CD14-positive monocyte (primary cell): ENCODE measurements around the gene TRAF6. TPM values are rescaled to one million over a fixed set of nuclear protein-coding genes. Genes with fewer than 3 reads are reported as not detected.

ENCODE experiments used
- DNase-seq, 3 donors: peaks; one replicate each; pipeline ENCODE4 v3.0.0-alpha.2; 2011 to 2022
- H2AFZ ChIP-seq: 2 replicates; pipeline ENCODE4 v1.6.0; 2012; ENCODE audit warnings: mild to moderate bottlenecking, low read depth, low read length, inconsistent platforms; ENCODE audit not compliant: insufficient read depth, poor library complexity, severe bottlenecking
- H3K27ac ChIP-seq, 2 donors: 1 replicate in 1 of 2; 2 replicates in 1 of 2; pipeline ENCODE4 v1.5.1; 2012 to 2013; ENCODE audit warnings: low read length in 2 of 2, control low read depth in 1 of 2, inconsistent platforms in 1 of 2, low read depth in 1 of 2, mild to moderate bottlenecking in 1 of 2
- H3K27me3 ChIP-seq, 2 donors: one replicate each; pipeline versions ENCODE4 v1.6.0 to v1.6.1; 2011 to 2013; ENCODE audit warnings: low read length in 2 of 2; ENCODE audit not compliant: control insufficient read depth in 2 of 2, insufficient read depth in 2 of 2
- H3K36me3 ChIP-seq, 2 donors: replicated peaks in 1 of 2; 1 replicate in 1 of 2; 2 replicates in 1 of 2; pipeline versions ENCODE4 v1.5.1 to v1.6.1; 2012 to 2013; ENCODE audit warnings: low read length in 2 of 2, control low read depth in 1 of 2, inconsistent platforms in 1 of 2, mild to moderate bottlenecking in 1 of 2; ENCODE audit not compliant: insufficient read depth in 2 of 2, control insufficient read depth in 1 of 2
- H3K4me1 ChIP-seq, 2 donors: 1 replicate in 1 of 2; 2 replicates in 1 of 2; pipeline versions ENCODE4 v1.5.1 to v1.6.1; 2012 to 2013; ENCODE audit warnings: low read length in 2 of 2, control low read depth in 1 of 2, inconsistent platforms in 1 of 2, mild to moderate bottlenecking in 1 of 2, moderate library complexity in 1 of 2; ENCODE audit not compliant: insufficient read depth in 2 of 2, control insufficient read depth in 1 of 2
- H3K4me2 ChIP-seq: replicated peaks from 2 replicates; pipeline ENCODE3; 2012; ENCODE audit warnings: low read length, moderate library complexity, mild to moderate bottlenecking; ENCODE audit not compliant: poor library complexity, severe bottlenecking; ENCODE audit errors: extremely low read depth
- H3K4me3 ChIP-seq, 3 experiments: fragments of 200-600 bp in 1 of 3; sonication (generic) in 1 of 3; replicated peaks in 1 of 3; 1 replicate in 2 of 3; 2 replicates in 1 of 3; pipeline ENCODE4 v1.5.1; 2011 to 2013; ENCODE audit warnings: low read length in 3 of 3, mild to moderate bottlenecking in 3 of 3, control low read depth in 2 of 3, low read depth in 2 of 3, inconsistent platforms in 1 of 3, moderate library complexity in 1 of 3
- H3K79me2 ChIP-seq: 2 replicates; pipeline ENCODE4 v1.6.0; 2012; ENCODE audit warnings: mild to moderate bottlenecking, control low read depth, inconsistent platforms, low read length, moderate library complexity; ENCODE audit not compliant: insufficient read depth
- H3K9ac ChIP-seq: 2 replicates; pipeline ENCODE4 v1.6.0; 2017; ENCODE audit warnings: low read length, mild to moderate bottlenecking; ENCODE audit not compliant: insufficient read depth, poor library complexity, severe bottlenecking
- H3K9me3 ChIP-seq, 2 donors: replicated peaks in 1 of 2; 1 replicate in 1 of 2; 2 replicates in 1 of 2; pipeline versions ENCODE4 v1.5.1 to v1.6.1; 2012 to 2013; ENCODE audit warnings: low read length in 2 of 2, control low read depth in 1 of 2; ENCODE audit not compliant: control insufficient read depth in 1 of 2, insufficient read depth in 1 of 2
- H4K20me1 ChIP-seq: 2 replicates; pipeline ENCODE4 v1.6.0; 2012; ENCODE audit warnings: mild to moderate bottlenecking, low read length, control low read depth, moderate library complexity; ENCODE audit not compliant: insufficient read depth
- H3K27ac Mint-ChIP-seq, 7 donors: one replicate each; pipeline ENCODE4 v1.8.0; 2020; ENCODE audit warnings: mild to moderate bottlenecking in 7 of 7, mixed read lengths in 7 of 7, moderate library complexity in 6 of 7, inconsistent platforms in 2 of 7
- H3K27me3 Mint-ChIP-seq, 3 donors: one replicate each; pipeline ENCODE4 v1.8.0; 2021 to 2022; ENCODE audit warnings: low read depth in 3 of 3, mild to moderate bottlenecking in 3 of 3, mixed read lengths in 3 of 3, moderate library complexity in 3 of 3, inconsistent platforms in 1 of 3
- H3K36me3 Mint-ChIP-seq, 2 donors: one replicate each; pipeline ENCODE4 v1.8.0; 2020; ENCODE audit warnings: mixed read lengths in 2 of 2, inconsistent platforms in 1 of 2, mild to moderate bottlenecking in 1 of 2
- H3K4me1 Mint-ChIP-seq: one replicate; pipeline ENCODE4 v1.8.0; 2020; ENCODE audit warnings: mild to moderate bottlenecking, mixed read lengths
- H3K4me3 Mint-ChIP-seq, 2 donors: one replicate each; pipeline ENCODE4 v1.8.0; 2020; ENCODE audit warnings: mild to moderate bottlenecking in 2 of 2, mixed read lengths in 2 of 2, moderate library complexity in 1 of 2
- H3K9me3 Mint-ChIP-seq, 7 donors: one replicate each; pipeline ENCODE4 v1.8.0; 2020 to 2022; ENCODE audit warnings: mixed read lengths in 7 of 7, mild to moderate bottlenecking in 6 of 7, moderate library complexity in 6 of 7, inconsistent platforms in 2 of 7
- WGBS: methylation state at CpG from one replicate; pipeline ENCODE4 v1.1.5; 2013; ENCODE audit warnings: missing lambda C conversion rate; ENCODE audit not compliant: insufficient coverage; 5-methylcytosine and 5-hydroxymethylcytosine counted together
- intact Hi-C, 2 donors: fragments of 100-400 bp; cut with micrococcal nuclease; formaldehyde crosslinking; loops; one replicate each; pipeline versions ENCODE4 v1.15.0 to v1.15.1; 2023
- polyA plus RNA-seq, 3 donors: library from polyadenylated mRNA; depleted of rRNA in 1 of 3; unstranded in 2 of 3; stranded (reverse) in 1 of 3; fragments of 300-500 nt in 2 of 3; fragments of >200 nt in 1 of 3; fragmentation: Illumina TruSeq in 2 of 3; gene quantifications; 1 replicate in 2 of 3; 2 replicates in 1 of 3; pipeline ENCODE4 v1.2.3, GENCODE V29; 2012 to 2021
- TF ChIP-seq, protein P1 (sequence below): fragments of 200-600 bp; IDR thresholded peaks from one replicate; pipeline ENCODE4 v1.8.0; 2022; ENCODE audit warnings: antibody characterized with exemption, mild to moderate bottlenecking

TRAF6 gene
- polyA plus RNA-seq, 3 donors: 5.5 to 7.3 (median 6.7) TPM

DNA sequence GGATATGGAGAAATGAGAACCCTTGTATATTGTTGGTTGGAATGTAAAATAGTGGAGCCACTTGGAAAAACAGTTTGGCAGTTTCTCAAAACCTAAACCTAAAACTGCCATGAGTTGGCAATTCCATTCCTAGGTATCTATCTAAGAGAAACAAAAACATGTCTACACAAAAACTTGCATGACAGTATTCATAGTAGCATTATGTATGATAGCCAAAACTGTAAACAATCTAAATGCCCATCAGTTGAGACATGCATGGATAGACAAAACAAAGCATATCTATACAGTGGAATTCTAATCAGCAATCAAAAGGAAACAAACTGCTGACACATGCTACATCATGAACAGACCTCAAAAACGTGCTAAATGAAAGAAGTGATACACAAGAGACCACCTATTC lies 34.9 kb downstream of the TRAF6 start:
- WGBS: no CpG with 5 or more reads among the region's 1 CpG
- Histone ChIP-seq H3K4me2 (no peak overlapping the region), H3K9ac (no peak overlapping the region), H3K4me3 (no peak overlapping the region), H3K9me3 (no peaks in the 10 kb centered on the region), H2AFZ (no peak overlapping the region), H3K27ac (no peak overlapping the region), H3K36me3 (no peaks in the 10 kb centered on the region), H3K79me2 (no peaks in the 10 kb centered on the region), H3K4me1 (no peaks in the 10 kb centered on the region), H4K20me1 (no peaks in the 10 kb centered on the region), H3K27me3 (no peaks in the 10 kb centered on the region)
- peaks cover 2% of the 10 kb centered on the region for H3K4me1 Mint-ChIP-seq
- H3K36me3 Mint-ChIP-seq: peaks cover 2 to 4% of the 10 kb centered on the region in 2 donors
- H3K4me3 Mint-ChIP-seq: no peak overlapping the region
- intact Hi-C loops: loop anchor here in 1 of 2 donors (5.0 kb wide), 1 partner anchor 183 kb away; no protein-coding TSS in a partner anchor
- no peaks in the 10 kb centered on the region for H3K9me3 Mint-ChIP-seq
- H3K27me3 Mint-ChIP-seq: peaks cover 0 to 3% (median 2%) of the 10 kb centered on the region in 3 donors
- no peak for DNase-seq
- TF ChIP-seq, protein P1, sequence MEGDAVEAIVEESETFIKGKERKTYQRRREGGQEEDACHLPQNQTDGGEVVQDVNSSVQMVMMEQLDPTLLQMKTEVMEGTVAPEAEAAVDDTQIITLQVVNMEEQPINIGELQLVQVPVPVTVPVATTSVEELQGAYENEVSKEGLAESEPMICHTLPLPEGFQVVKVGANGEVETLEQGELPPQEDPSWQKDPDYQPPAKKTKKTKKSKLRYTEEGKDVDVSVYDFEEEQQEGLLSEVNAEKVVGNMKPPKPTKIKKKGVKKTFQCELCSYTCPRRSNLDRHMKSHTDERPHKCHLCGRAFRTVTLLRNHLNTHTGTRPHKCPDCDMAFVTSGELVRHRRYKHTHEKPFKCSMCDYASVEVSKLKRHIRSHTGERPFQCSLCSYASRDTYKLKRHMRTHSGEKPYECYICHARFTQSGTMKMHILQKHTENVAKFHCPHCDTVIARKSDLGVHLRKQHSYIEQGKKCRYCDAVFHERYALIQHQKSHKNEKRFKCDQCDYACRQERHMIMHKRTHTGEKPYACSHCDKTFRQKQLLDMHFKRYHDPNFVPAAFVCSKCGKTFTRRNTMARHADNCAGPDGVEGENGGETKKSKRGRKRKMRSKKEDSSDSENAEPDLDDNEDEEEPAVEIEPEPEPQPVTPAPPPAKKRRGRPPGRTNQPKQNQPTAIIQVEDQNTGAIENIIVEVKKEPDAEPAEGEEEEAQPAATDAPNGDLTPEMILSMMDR: no peak
- H3K27ac Mint-ChIP-seq: no peak overlapping the region

DNA sequence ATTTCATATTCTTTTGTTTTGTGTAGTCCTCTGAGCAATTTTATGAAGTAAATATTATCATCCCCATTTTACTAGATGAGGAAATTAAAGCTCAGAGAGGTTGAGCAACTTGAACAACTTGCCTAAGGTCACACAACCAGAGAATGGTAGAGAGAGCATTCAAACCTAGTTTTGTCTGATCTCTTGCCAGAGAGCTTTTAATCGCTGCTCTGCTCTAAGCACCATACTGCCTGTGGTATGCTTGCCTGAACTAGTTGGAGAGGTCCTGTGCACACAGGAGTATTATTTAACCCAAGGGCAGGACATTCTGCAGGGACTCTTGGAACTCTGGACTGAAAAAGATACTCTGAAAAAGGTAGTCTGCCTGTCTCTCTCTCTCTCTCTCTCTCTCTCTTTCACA lies 38.5 kb downstream of the TRAF6 start:
- Histone ChIP-seq H3K4me1 (peaks cover 0 to 8% of the 10 kb centered on the region in 2 donors), H3K36me3 (no peaks in the 10 kb centered on the region), H3K27me3 (no peaks in the 10 kb centered on the region), H3K79me2 (no peaks in the 10 kb centered on the region), H3K27ac (no peak overlapping the region), H3K4me2 (no peak overlapping the region), H4K20me1 (no peaks in the 10 kb centered on the region), H3K9me3 (no peaks in the 10 kb centered on the region), H3K9ac (no peak overlapping the region), H3K4me3 (no peak overlapping the region), H2AFZ (no peak overlapping the region)
- Mint-ChIP-seq H3K27me3 (peaks cover 0 to 3% (median 2%) of the 10 kb centered on the region in 3 donors), H3K4me3 (no peak overlapping the region), H3K36me3 (no peaks in the 10 kb centered on the region), H3K27ac (no peak overlapping the region), H3K4me1 (peaks cover 10% of the 10 kb centered on the region), H3K9me3 (no peaks in the 10 kb centered on the region)
- 100% methylated on average over 1 of the region's 1 CpG for WGBS
- DNase-seq: no peak
- intact Hi-C loops: loop anchor here (5.0 kb wide), 2 partner anchors 94 to 169 kb away; no protein-coding TSS in a partner anchor
- TF ChIP-seq, protein P1: no peak
